Thymus (tissue), 11 donors: ENCODE data around the gene GAGE10. TPM values are rescaled to one million over a fixed set of nuclear protein-coding genes. Genes with fewer than 3 reads are reported as not detected.
"Not testable (repeated sequence)": the region's sequence is repeated elsewhere in the genome, so short reads cannot be mapped to it uniquely, and the experiment has no call there.

Source experiments
- DNase-seq, 9 donors: peaks; one replicate each; pipeline ENCODE4 v3.0.0-alpha.2; 2013; ENCODE audit warnings: low spot score in 9 of 9, low read depth in 6 of 9, missing footprints in 1 of 9
- H3K27ac ChIP-seq, 2 donors: one replicate each; pipeline ENCODE4 v1.5.1; 2013; ENCODE audit warnings: control low read depth in 1 of 2, low read depth in 1 of 2, low read length in 1 of 2, mild to moderate bottlenecking in 1 of 2, moderate library complexity in 1 of 2
- H3K27me3 ChIP-seq, 2 donors: one replicate each; pipeline ENCODE4 v1.5.1; 2013; ENCODE audit warnings: low read length in 1 of 2; ENCODE audit not compliant: control insufficient read depth in 2 of 2, insufficient read depth in 1 of 2
- H3K36me3 ChIP-seq, 2 donors: one replicate each; pipeline ENCODE4 v1.5.1; 2013; ENCODE audit warnings: low read length in 1 of 2, mild to moderate bottlenecking in 1 of 2, moderate library complexity in 1 of 2; ENCODE audit not compliant: control insufficient read depth in 2 of 2, insufficient read depth in 2 of 2
- H3K4me1 ChIP-seq, 2 donors: one replicate each; pipeline ENCODE4 v1.5.1; 2013; ENCODE audit warnings: low read length in 2 of 2; ENCODE audit not compliant: control insufficient read depth in 2 of 2, insufficient read depth in 2 of 2
- H3K4me3 ChIP-seq, 2 donors: one replicate each; pipeline ENCODE4 v1.5.1; 2013; ENCODE audit warnings: low read length in 2 of 2, control low read depth in 1 of 2, mild to moderate bottlenecking in 1 of 2
- H3K9me3 ChIP-seq, 2 donors: one replicate each; pipeline ENCODE4 v1.5.1; 2013; ENCODE audit warnings: low read length in 1 of 2, mild to moderate bottlenecking in 1 of 2; ENCODE audit not compliant: control insufficient read depth in 2 of 2, insufficient read depth in 1 of 2
- WGBS: extraction: QIAGEN DNeasy Blood & Tissue Kit; methylation state at CpG from one replicate; pipeline ENCODE4 v1.1.7; 2013; 5-methylcytosine and 5-hydroxymethylcytosine counted together
- polyA plus RNA-seq: library from polyadenylated mRNA; stranded (reverse); fragments of 200-250 nt; gene quantifications from one replicate; pipeline ENCODE4 v1.2.3, GENCODE V29; 2013
- total RNA-seq: library from RNA; stranded (reverse); fragments of 120-200 nt; gene quantifications from one replicate; pipeline ENCODE4 v1.2.4, GENCODE V29; 2013
- donor health status: healthy.

GAGE10 gene
- total and polyA plus RNA-seq, 2 donors = not detected

DNA sequence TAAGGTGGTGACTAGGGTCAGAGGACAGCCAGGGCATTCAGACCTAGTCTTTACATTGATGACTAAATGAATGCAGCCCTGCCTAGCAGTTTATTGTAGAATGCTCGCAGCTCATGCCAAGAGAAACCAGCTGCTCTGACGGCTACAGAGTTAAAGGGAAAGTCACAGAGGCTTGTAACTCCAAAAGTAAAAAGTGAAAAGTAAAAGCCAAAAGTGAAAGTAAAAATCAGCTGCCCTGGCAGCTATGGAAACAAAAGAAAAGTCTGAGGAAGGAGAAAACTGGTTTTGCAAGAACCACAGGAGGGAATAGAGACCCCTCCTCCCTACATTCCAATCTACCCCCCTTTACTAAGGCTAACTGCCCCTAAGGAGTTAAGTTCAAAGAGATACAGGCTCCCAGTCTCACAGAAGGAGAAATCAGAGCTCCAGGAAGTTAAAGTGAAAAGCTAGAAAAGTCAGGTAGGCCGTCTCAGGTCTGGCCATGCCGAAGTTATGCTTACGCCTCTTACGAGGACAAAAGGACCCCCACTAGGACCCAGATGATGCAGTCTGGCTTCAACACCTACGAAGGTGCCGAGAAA, 6.0 kb downstream of the GAGE10 start:
- Histone ChIP-seq H3K9me3 (no peaks in the 10 kb centered on the region), H3K27ac (peak overlapping the region; percentile 83 to 88), H3K27me3 (no peaks in the 10 kb centered on the region), H3K4me1 (peaks cover 0 to 14% of the 10 kb centered on the region in 2 donors), H3K36me3 (no peaks in the 10 kb centered on the region), H3K4me3 (peak overlapping the region; percentile 30 to 33)
- WGBS = 13% methylated on average over 8 of the region's 8 CpGs
- peak in 6 of 9 donors; percentile 14 to 66 (median 23) for DNase-seq

DNA sequence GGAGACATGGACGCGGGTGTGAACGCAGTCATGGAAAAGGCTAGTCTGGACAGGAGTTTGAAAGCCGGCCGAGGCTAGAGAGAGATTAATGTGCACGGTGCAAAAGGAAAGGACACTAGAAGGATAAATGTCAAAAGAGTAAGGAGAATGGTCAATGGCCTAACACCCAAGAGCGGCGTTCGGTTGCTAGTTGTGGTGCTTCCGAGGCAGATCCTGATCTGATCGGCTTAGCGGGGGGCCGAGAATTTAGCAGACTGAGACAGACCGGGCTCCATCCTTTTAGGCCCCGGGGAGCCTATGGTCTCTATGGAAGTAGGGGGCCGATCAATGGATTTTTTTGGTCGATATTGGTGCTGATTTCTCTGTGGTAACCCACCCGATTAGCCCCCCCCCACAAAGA, 6.9 kb downstream of the GAGE10 start:
- DNase-seq = no peak
- Histone ChIP-seq H3K4me3 (no peak overlapping the region), H3K27ac (no peak overlapping the region), H3K36me3 (no peaks in the 10 kb centered on the region), H3K27me3 (no peaks in the 10 kb centered on the region), H3K4me1 (peaks cover 0 to 14% of the 10 kb centered on the region in 2 donors), H3K9me3 (no peaks in the 10 kb centered on the region)
- WGBS = 91% methylated on average over 18 of the region's 18 CpGs

GRCh38 chrX:49312176-49312575, 8.7 kb downstream of the GAGE10 start:
- WGBS = 92% methylated on average over 2 of the region's 2 CpGs
- Histone ChIP-seq H3K4me3 (no peak overlapping the region), H3K27me3 (no peaks in the 10 kb centered on the region), H3K27ac (no peak overlapping the region), H3K36me3 (no peaks in the 10 kb centered on the region), H3K4me1 (peaks cover 0 to 14% of the 10 kb centered on the region in 2 donors), H3K9me3 (no peaks in the 10 kb centered on the region)
- DNase-seq = no peak

- no peak for DNase-seq
- 94% methylated on average over 4 of the region's 4 CpGs for WGBS
- H3K27me3 ChIP-seq = no peaks in the 10 kb centered on the region
Measured at GRCh38 chrX:49316085-49316484, 12.6 kb downstream of the GAGE10 start.

GRCh38 chrX:49321737-49322136, 18.3 kb downstream of the GAGE10 start, which contains the start of gene GAGE12J:
GAGE12J (plus strand) TSS chrX:49322037; CDS start chrX:49323194, 1,157 bp downstream.
- not testable (repeated sequence) for H3K36me3 ChIP-seq, H3K27ac ChIP-seq, H3K9me3 ChIP-seq, H3K27me3 ChIP-seq, H3K4me1 ChIP-seq, H3K4me3 ChIP-seq, DNase-seq
- no CpG with 5 or more reads among the region's 16 CpGs for WGBS

More at GRCh38 chrX:49316085-49316484, 12.6 kb downstream of the GAGE10 start:
- Histone ChIP-seq H3K27ac (no peak overlapping the region), H3K36me3 (no peaks in the 10 kb centered on the region), H3K4me3 (no peak overlapping the region), H3K9me3 (no peaks in the 10 kb centered on the region), H3K4me1 (no peaks in the 10 kb centered on the region)

- H3K27me3 ChIP-seq, H3K27ac ChIP-seq, H3K36me3 ChIP-seq, H3K9me3 ChIP-seq, H3K4me3 ChIP-seq, DNase-seq, H3K4me1 ChIP-seq: not testable (repeated sequence)
- no CpG with 5 or more reads among the region's 27 CpGs for WGBS
Measured at GRCh38 chrX:49322266-49322665, 18.8 kb downstream of the GAGE10 start.

DNA sequence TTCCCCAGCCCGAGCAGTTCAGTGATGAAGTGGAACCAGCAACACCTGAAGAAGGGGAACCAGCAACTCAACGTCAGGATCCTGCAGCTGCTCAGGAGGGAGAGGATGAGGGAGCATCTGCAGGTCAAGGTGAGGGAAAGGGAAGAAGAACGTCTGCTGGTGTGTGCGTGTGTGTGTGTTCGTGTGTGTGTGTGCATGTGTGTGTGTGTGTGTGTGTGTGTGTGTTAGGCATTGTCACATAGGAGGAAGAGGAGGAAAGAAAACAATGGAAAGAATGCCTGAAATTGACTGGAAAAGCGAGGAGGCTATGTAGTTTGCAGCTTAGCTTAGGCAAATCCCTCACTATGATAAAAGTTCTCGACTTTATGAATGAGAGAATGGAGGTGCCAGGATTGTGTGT, 20.3 kb downstream of the GAGE10 start:
- H3K27ac ChIP-seq, DNase-seq, H3K9me3 ChIP-seq, H3K36me3 ChIP-seq, H3K4me3 ChIP-seq, H3K4me1 ChIP-seq, H3K27me3 ChIP-seq: not testable (repeated sequence)
- no CpG with 5 or more reads among the region's 7 CpGs for WGBS

DNA sequence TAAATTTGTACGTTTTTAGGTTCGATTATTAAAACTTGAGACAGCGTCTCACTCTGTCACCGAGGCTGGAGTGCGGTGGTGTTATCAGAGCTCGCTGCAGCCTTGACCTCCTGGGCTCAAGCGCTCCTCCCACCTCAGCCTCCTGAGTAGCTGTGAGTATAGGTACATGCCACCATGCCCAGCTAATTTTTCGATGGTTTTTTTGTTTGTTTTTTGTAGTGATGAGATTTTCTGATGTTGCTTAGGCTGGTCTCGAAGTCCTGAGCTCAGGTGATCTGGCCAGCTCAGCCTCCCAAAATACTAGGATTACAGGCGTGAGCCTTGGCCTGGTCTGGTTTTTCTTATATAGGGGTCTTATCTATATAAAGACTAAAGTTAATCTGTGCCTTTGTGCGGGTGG, 27.0 kb downstream of the GAGE10 start:
- not testable (repeated sequence) for H3K4me1 ChIP-seq, DNase-seq, H3K27me3 ChIP-seq, H3K4me3 ChIP-seq, H3K27ac ChIP-seq, H3K36me3 ChIP-seq, H3K9me3 ChIP-seq
- 96% methylated on average over 3 of the region's 11 CpGs for WGBS

DNA sequence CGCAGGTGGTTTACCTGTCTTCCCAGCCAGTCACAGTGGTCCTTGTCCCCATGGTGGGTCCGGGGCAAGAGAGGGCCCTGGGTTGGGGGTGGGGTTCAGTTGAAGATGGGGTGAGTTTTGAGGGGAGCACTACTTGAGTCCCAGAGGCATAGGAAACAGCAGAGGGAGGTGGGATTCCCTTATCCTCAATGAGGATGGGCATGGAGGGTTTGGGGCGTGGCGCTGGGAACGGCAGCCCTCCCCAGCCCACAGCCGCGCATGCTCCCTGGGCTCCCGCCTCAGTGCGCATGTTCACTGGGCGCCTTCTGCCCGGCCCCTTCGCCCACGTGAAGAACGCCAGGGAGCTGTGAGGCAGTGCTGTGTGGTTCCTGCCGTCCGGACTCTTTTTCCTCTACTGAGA, 27.8 kb downstream of the GAGE10 start, which contains the start of gene GAGE13:
Gene GAGE13 (plus strand): TSS at position 301 of the 400 bp plus-strand sequence. CDS start 1,156 bp downstream, outside the sequence.
- DNase-seq, H3K4me1 ChIP-seq, H3K27ac ChIP-seq, H3K36me3 ChIP-seq, H3K4me3 ChIP-seq, H3K27me3 ChIP-seq, H3K9me3 ChIP-seq: not testable (repeated sequence)
- WGBS = no CpG with 5 or more reads among the region's 16 CpGs
